CD14-positive monocyte (primary cell): Measurements from ENCODE around the gene OSCAR. TPM values are rescaled to one million over a fixed set of nuclear protein-coding genes. Genes with fewer than 3 reads are reported as not detected.

Experiments
- DNase-seq, 3 donors: peaks; one replicate each; pipeline ENCODE4 v3.0.0-alpha.2; 2011 to 2022
- H2AFZ ChIP-seq: 2 replicates; pipeline ENCODE4 v1.6.0; 2012; ENCODE audit warnings: mild to moderate bottlenecking, low read depth, low read length, inconsistent platforms; ENCODE audit not compliant: insufficient read depth, poor library complexity, severe bottlenecking
- H3K27ac ChIP-seq, 2 donors: 1 replicate in 1 of 2; 2 replicates in 1 of 2; pipeline ENCODE4 v1.5.1; 2012 to 2013; ENCODE audit warnings: low read length in 2 of 2, control low read depth in 1 of 2, inconsistent platforms in 1 of 2, low read depth in 1 of 2, mild to moderate bottlenecking in 1 of 2
- H3K27me3 ChIP-seq, 2 donors: one replicate each; pipeline versions ENCODE4 v1.6.0 to v1.6.1; 2011 to 2013; ENCODE audit warnings: low read length in 2 of 2; ENCODE audit not compliant: control insufficient read depth in 2 of 2, insufficient read depth in 2 of 2
- H3K36me3 ChIP-seq, 2 donors: replicated peaks in 1 of 2; 1 replicate in 1 of 2; 2 replicates in 1 of 2; pipeline versions ENCODE4 v1.5.1 to v1.6.1; 2012 to 2013; ENCODE audit warnings: low read length in 2 of 2, control low read depth in 1 of 2, inconsistent platforms in 1 of 2, mild to moderate bottlenecking in 1 of 2; ENCODE audit not compliant: insufficient read depth in 2 of 2, control insufficient read depth in 1 of 2
- H3K4me1 ChIP-seq, 2 donors: 1 replicate in 1 of 2; 2 replicates in 1 of 2; pipeline versions ENCODE4 v1.5.1 to v1.6.1; 2012 to 2013; ENCODE audit warnings: low read length in 2 of 2, control low read depth in 1 of 2, inconsistent platforms in 1 of 2, mild to moderate bottlenecking in 1 of 2, moderate library complexity in 1 of 2; ENCODE audit not compliant: insufficient read depth in 2 of 2, control insufficient read depth in 1 of 2
- H3K4me2 ChIP-seq: replicated peaks from 2 replicates; pipeline ENCODE3; 2012; ENCODE audit warnings: low read length, moderate library complexity, mild to moderate bottlenecking; ENCODE audit not compliant: poor library complexity, severe bottlenecking; ENCODE audit errors: extremely low read depth
- H3K4me3 ChIP-seq, 3 experiments: fragments of 200-600 bp in 1 of 3; sonication (generic) in 1 of 3; replicated peaks in 1 of 3; 1 replicate in 2 of 3; 2 replicates in 1 of 3; pipeline ENCODE4 v1.5.1; 2011 to 2013; ENCODE audit warnings: low read length in 3 of 3, mild to moderate bottlenecking in 3 of 3, control low read depth in 2 of 3, low read depth in 2 of 3, inconsistent platforms in 1 of 3, moderate library complexity in 1 of 3
- H3K79me2 ChIP-seq: 2 replicates; pipeline ENCODE4 v1.6.0; 2012; ENCODE audit warnings: mild to moderate bottlenecking, control low read depth, inconsistent platforms, low read length, moderate library complexity; ENCODE audit not compliant: insufficient read depth
- H3K9ac ChIP-seq: 2 replicates; pipeline ENCODE4 v1.6.0; 2017; ENCODE audit warnings: low read length, mild to moderate bottlenecking; ENCODE audit not compliant: insufficient read depth, poor library complexity, severe bottlenecking
- H3K9me3 ChIP-seq, 2 donors: replicated peaks in 1 of 2; 1 replicate in 1 of 2; 2 replicates in 1 of 2; pipeline versions ENCODE4 v1.5.1 to v1.6.1; 2012 to 2013; ENCODE audit warnings: low read length in 2 of 2, control low read depth in 1 of 2; ENCODE audit not compliant: control insufficient read depth in 1 of 2, insufficient read depth in 1 of 2
- H4K20me1 ChIP-seq: 2 replicates; pipeline ENCODE4 v1.6.0; 2012; ENCODE audit warnings: mild to moderate bottlenecking, low read length, control low read depth, moderate library complexity; ENCODE audit not compliant: insufficient read depth
- H3K27ac Mint-ChIP-seq, 7 donors: one replicate each; pipeline ENCODE4 v1.8.0; 2020; ENCODE audit warnings: mild to moderate bottlenecking in 7 of 7, mixed read lengths in 7 of 7, moderate library complexity in 6 of 7, inconsistent platforms in 2 of 7
- H3K27me3 Mint-ChIP-seq, 3 donors: one replicate each; pipeline ENCODE4 v1.8.0; 2021 to 2022; ENCODE audit warnings: low read depth in 3 of 3, mild to moderate bottlenecking in 3 of 3, mixed read lengths in 3 of 3, moderate library complexity in 3 of 3, inconsistent platforms in 1 of 3
- H3K36me3 Mint-ChIP-seq, 2 donors: one replicate each; pipeline ENCODE4 v1.8.0; 2020; ENCODE audit warnings: mixed read lengths in 2 of 2, inconsistent platforms in 1 of 2, mild to moderate bottlenecking in 1 of 2
- H3K4me1 Mint-ChIP-seq: one replicate; pipeline ENCODE4 v1.8.0; 2020; ENCODE audit warnings: mild to moderate bottlenecking, mixed read lengths
- H3K4me3 Mint-ChIP-seq, 2 donors: one replicate each; pipeline ENCODE4 v1.8.0; 2020; ENCODE audit warnings: mild to moderate bottlenecking in 2 of 2, mixed read lengths in 2 of 2, moderate library complexity in 1 of 2
- H3K9me3 Mint-ChIP-seq, 7 donors: one replicate each; pipeline ENCODE4 v1.8.0; 2020 to 2022; ENCODE audit warnings: mixed read lengths in 7 of 7, mild to moderate bottlenecking in 6 of 7, moderate library complexity in 6 of 7, inconsistent platforms in 2 of 7
- WGBS: methylation state at CpG from one replicate; pipeline ENCODE4 v1.1.5; 2013; ENCODE audit warnings: missing lambda C conversion rate; ENCODE audit not compliant: insufficient coverage; 5-methylcytosine and 5-hydroxymethylcytosine counted together
- intact Hi-C, 2 donors: fragments of 100-400 bp; cut with micrococcal nuclease; formaldehyde crosslinking; loops; one replicate each; pipeline versions ENCODE4 v1.15.0 to v1.15.1; 2023
- polyA plus RNA-seq, 3 donors: library from polyadenylated mRNA; depleted of rRNA in 1 of 3; unstranded in 2 of 3; stranded (reverse) in 1 of 3; fragments of 300-500 nt in 2 of 3; fragments of >200 nt in 1 of 3; fragmentation: Illumina TruSeq in 2 of 3; gene quantifications; 1 replicate in 2 of 3; 2 replicates in 1 of 3; pipeline ENCODE4 v1.2.3, GENCODE V29; 2012 to 2021
- TF ChIP-seq, protein P1 (sequence below): fragments of 200-600 bp; IDR thresholded peaks from one replicate; pipeline ENCODE4 v1.8.0; 2022; ENCODE audit warnings: antibody characterized with exemption, mild to moderate bottlenecking

Gene OSCAR
- polyA plus RNA-seq, 3 donors, result 81.4 to 270 (median 126) TPM

DNA sequence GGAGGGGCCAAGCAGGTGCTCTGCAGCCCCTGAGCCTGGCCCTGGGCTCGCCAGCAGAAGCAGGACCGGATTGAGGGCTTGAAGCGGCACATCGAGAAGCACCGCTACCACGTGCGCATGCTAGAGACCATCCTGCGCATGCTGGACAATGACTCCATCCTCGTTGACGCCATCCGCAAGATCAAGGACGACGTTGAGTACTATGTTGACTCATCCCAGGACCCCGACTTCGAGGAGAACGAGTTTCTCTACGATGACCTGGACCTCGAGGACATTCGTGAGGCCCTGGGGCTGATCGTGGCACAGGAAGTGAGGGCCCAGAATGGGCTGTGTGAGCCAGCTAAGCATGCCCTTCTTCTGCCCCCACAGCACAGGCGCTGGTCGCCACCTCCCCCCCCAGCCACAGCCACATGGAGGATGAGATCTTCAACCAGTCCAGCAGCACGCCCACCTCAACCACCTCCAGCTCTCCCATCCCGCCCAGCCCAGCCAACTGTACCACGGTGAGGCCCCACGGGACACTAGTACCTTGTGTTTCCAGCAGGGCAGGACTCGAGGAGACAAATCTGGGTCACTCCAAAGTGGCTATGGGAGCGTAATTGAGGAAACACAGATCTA lies 45.0 kb upstream of the OSCAR start:
- no peak for DNase-seq
- Histone ChIP-seq H3K79me2 (peaks cover 28% of the 10 kb centered on the region), H3K9me3 (no peaks in the 10 kb centered on the region), H2AFZ (no peak overlapping the region), H3K36me3 (peaks cover 94 to 99% of the 10 kb centered on the region in 2 donors), H3K27ac (no peak overlapping the region), H3K9ac (no peak overlapping the region), H4K20me1 (peaks cover 87% of the 10 kb centered on the region), H3K27me3 (no peaks in the 10 kb centered on the region), H3K4me2 (no peak overlapping the region), H3K4me1 (no peaks in the 10 kb centered on the region), H3K4me3 (no peak overlapping the region)
- no peak overlapping the region for H3K27ac Mint-ChIP-seq
- 93% methylated on average over 26 of the region's 28 CpGs for whole genome bisulfite sequencing
- no peaks in the 10 kb centered on the region for H3K9me3 Mint-ChIP-seq
- no peaks in the 10 kb centered on the region for H3K27me3 Mint-ChIP-seq
- no peak overlapping the region for H3K4me3 Mint-ChIP-seq
- intact Hi-C loops, result no loop called here
- peaks cover 83 to 94% of the 10 kb centered on the region in 2 donors for H3K36me3 Mint-ChIP-seq
- H3K4me1 Mint-ChIP-seq, result peaks cover 4% of the 10 kb centered on the region
- TF ChIP-seq, protein P1, sequence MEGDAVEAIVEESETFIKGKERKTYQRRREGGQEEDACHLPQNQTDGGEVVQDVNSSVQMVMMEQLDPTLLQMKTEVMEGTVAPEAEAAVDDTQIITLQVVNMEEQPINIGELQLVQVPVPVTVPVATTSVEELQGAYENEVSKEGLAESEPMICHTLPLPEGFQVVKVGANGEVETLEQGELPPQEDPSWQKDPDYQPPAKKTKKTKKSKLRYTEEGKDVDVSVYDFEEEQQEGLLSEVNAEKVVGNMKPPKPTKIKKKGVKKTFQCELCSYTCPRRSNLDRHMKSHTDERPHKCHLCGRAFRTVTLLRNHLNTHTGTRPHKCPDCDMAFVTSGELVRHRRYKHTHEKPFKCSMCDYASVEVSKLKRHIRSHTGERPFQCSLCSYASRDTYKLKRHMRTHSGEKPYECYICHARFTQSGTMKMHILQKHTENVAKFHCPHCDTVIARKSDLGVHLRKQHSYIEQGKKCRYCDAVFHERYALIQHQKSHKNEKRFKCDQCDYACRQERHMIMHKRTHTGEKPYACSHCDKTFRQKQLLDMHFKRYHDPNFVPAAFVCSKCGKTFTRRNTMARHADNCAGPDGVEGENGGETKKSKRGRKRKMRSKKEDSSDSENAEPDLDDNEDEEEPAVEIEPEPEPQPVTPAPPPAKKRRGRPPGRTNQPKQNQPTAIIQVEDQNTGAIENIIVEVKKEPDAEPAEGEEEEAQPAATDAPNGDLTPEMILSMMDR, result no peak

DNA sequence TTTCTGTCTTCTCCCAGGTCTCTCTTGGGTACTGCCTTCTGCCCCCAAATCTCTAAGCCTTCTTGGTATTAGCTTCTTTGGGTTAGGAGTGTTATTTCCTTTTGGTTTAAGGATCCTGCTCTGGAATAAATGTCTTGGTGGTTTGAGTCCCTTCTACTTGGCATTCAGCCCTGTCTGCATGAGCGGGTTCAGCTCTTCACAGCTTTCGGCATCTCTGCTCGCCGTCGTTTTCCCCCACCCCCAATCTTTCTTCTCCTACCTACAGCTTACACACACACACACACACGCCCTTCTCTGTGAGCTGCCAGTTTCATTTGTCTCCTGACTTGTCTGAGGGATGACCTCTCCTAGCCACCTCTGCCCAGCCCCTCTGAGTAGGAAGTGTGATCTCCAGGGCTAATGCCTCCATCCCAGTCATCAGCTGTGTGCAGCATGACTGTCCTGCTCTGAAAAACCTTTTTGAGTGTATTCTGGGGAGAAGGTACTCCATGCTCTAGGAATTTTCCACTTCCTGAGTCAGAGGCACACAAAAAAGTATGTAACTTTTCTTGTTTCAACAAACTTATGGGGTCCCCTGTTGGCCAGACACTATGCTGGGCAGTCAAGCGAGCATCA lies 41.7 kb upstream of the OSCAR start:
- Mint-ChIP-seq H3K36me3 (peaks cover 63 to 73% of the 10 kb centered on the region in 2 donors), H3K27me3 (peaks cover 0 to 3% (median 0%) of the 10 kb centered on the region in 3 donors), H3K4me1 (peaks cover 26% of the 10 kb centered on the region), H3K27ac (peak overlapping the region in 2 of 7 donors; percentile 47 to 60), H3K4me3 (no peak overlapping the region), H3K9me3 (peaks cover 0 to 2% (median 0%) of the 10 kb centered on the region in 7 donors)
- Histone ChIP-seq H3K4me2 (no peak overlapping the region), H3K4me1 (peaks cover 16 to 25% of the 10 kb centered on the region in 2 donors), H3K9me3 (no peaks in the 10 kb centered on the region), H3K27ac (no peak overlapping the region), H2AFZ (no peak overlapping the region), H3K9ac (no peak overlapping the region), H4K20me1 (peaks cover 92% of the 10 kb centered on the region), H3K79me2 (peaks cover 59% of the 10 kb centered on the region), H3K4me3 (no peak overlapping the region), H3K27me3 (no peaks in the 10 kb centered on the region), H3K36me3 (peaks cover 73 to 82% of the 10 kb centered on the region in 2 donors)
- DNase-seq, result no peak
- intact Hi-C loops, result no loop called here
- 83% methylated on average over 5 of the region's 7 CpGs for whole genome bisulfite sequencing
- TF ChIP-seq, protein P1, result no peak
